HG02884 (cell line): ENCODE data around the gene ZKSCAN4.

Source experiments
- ATAC-seq: cut with Tn5 transposase; IDR thresholded peaks from one replicate; pipeline ENCODE4 v1.9.1; 2021; ENCODE audit warnings: mild to moderate bottlenecking, moderate library complexity; ENCODE audit not compliant: unreplicated experiment

The ZKSCAN4 gene

DNA sequence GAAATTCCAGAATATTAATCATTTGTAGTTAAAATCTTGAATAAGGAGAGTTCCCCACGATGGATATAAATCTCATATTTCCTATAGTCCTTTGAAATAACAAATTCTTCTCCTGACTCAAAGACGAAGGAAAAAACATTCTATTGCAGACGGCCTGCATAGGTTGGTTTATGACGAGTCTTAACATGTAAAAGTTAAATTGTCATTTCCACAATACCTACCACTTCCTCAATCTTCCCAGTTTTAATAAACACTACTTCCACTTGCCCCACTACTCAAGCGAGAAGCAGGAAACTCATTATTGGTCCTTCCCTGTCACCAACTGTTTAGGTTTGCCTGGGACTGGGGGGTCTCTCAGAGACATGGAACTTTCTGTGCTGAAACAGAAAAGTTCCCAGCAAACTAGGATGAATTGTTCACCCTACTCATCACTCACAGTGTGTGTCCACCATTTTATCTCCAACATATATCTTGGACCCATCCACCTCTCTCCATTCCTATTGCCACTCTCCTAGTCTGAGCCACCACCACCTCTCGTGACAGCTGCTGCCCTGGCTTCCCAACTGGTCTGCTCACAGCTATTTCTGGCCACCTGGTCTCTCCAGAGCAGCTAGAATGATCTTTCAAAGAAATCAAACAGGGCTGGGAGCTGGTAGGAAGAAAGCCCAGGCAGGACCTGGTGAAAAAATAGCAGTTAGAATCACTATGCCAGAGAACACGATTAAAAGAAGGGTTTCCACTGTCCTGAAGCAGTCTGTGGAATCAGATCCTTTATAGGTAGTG is 42.1 kb downstream of the ZKSCAN4 start:
- ATAC-seq, result no peak

DNA sequence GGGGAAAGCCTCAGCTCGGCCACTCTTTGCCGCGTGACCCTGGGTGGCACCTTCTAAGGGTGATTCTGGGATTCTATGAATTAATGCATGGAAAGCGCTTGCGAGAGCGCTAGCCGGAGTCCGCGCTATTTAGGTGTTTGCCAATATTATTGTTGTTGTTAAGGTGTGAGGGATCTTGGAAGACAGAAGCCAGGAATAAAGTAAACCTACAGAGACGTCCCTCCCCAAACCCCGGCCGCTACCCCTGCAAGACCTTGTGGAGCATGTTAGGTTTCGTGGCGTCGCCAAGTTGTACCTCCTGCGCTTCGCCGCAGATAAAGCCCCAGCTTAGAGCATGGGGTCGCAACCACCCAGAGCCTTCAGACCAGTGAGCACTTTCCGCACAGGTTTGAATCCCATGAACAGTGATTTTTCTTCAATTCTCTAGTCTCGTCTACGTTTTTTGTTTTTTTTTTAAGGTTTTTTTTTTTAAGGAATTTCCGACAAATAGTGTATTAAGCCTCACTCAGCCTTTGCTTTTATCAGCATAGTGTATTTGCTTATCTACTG is 43.9 kb downstream of the ZKSCAN4 start:
- ATAC-seq, result no peak

DNA sequence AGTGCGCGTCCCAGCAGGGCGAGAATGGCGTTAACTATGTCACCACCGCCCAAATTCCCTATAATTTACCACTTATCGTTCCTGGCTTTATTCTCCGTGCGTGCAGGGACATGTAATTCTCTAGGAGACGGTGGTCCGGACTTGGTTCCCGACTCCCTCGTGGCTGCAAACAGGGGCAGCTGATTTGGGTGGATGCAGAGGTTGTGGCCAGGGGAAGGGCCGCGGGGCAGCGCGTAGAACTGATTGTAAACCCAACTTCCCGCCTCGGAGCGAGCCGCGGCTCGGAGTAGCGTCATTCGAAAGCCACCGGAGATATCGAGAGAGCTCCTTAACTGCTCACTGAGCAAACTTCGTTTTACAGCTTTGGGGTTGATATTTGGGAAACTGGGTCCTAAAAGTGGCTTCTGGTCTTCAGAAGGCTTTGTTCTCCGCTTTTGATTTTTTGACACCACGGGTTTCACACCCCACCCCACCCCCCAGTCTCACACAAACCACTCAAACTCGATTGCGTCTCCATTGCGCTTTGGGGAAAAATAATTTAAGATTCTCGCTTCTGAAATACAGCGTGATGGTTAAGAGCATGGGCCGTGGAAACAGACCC is 44.5 kb downstream of the ZKSCAN4 start:
- ATAC-seq, result no peak

DNA sequence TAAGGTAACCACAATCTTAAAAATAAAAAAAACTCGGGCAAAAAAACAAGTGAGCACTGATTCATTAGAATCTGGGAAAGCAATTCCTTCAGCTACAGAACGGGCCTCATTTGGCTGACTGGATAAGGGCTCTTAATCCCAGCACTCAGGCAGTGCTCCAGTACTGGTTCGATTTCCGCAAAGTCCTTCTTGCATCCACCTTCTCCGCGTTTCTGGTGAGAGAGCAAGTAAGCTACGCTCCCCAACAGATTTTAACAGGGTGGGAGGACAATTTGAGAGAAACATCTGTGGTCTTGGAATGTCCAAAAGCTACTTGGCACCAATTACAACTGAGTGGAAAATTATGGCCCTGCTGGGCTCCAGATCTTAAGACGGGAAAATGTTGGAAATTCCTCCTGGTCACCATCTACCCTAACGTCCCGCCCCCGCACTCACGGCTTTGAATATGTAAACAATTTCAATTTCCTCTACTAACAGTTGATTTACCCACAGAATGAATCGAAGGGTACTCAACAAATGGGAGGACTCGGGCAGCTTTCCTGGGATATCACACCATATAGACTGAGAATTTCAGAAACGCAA is 45.0 kb downstream of the ZKSCAN4 start:
- ATAC-seq, result no peak

DNA sequence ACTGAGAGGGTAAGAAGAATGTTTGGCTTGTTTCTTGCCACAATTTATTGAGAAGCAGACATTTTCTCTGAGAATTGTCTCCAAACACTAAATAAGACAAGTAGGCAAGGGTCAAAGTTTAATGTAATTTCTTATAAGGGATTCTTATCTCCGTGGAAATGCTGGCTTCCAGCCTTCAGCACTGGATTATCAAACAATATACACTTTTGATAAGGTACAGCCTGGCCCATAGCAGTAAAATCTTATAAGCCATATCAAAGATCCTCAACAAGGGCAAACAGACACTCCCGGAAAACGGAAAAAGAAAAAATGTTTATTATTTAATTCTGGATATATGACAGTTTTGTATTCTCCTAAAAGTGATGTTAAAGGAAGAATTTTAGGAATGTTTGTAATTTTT is 45.5 kb downstream of the ZKSCAN4 start:
- ATAC-seq, result no peak

DNA sequence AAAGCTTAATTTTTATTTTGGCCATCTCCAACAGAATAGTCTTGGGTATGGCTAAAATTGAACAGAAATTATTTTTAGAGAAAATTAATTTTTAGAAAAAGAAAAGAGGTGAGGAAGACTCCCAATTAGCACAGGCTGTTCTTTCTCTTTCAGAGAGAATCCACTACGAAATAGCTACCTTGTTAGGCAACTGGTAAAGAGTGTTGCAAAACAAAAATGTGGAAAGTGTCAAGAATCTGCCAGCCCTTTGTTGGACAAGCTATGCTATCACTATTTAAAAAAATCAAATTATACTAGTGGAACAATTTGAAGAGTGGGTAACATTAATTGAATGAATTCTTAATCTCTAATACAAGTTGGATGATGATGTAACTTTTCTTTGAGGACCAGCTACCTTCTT is 46.2 kb downstream of the ZKSCAN4 start:
- no peak for ATAC-seq

DNA sequence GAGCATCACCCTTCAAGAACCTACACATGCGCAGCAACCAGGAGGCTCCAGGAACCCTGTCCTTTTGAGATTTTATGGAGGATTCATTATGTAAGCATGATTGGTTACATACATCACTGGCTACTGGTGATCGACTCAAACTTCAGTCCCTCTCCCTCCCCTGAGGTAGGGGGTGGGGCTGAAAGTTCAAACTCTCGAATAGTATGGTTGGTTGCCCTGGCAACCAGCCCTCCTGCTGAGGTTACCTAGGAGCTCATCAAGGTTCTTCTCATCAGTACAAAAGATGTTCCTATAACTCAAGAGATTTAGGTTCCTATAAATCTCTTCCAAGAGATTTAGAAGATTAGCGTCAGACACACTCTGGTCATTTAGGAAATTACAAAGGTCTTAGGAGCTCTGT is 48.9 kb downstream of the ZKSCAN4 start:
- no peak for ATAC-seq

DNA sequence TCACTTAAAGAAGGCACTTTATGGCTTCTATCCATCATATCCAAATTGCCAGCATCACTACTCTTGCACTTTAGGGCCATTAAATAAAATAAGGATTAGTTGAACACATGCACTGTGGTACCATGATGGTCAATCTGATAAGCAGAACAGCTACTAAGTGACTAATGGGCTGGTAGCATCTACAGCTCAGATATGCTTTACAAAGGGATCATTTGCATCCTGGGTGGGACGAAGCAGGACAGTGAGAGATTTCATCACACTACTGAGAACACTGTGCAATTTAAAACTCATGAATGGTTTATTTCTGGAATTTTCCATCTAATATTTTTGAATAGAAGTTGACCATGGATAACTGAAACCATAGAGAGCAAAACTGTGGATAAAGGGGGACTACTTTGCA is 52.0 kb downstream of the ZKSCAN4 start:
- ATAC-seq, result no peak
